GM10847 (cell line): ENCODE results near the gene ASAP3.

Experiments
- POLR2A ChIP-seq: IDR thresholded peaks from 2 replicates; pipeline ENCODE4 v1.6.1; 2011; ENCODE audit not compliant: insufficient read length; ENCODE audit errors: extremely low read depth

Gene ASAP3

GRCh38 chr1:23485002-23485332 lies 988 bp upstream of the ASAP3 start:
- no peak for TF ChIP-seq POLR2A

- TF ChIP-seq POLR2A, result no peak
Measured at GRCh38 chr1:23484253-23485001, 448 bp upstream of the ASAP3 start.

- TF ChIP-seq POLR2A, result no peak
Measured at GRCh38 chr1:23481904-23482303, 2.1 kb downstream of the ASAP3 start.

GRCh38 chr1:23481026-23481597 lies 2.9 kb downstream of the ASAP3 start:
- no peak for TF ChIP-seq POLR2A

- no peak for TF ChIP-seq POLR2A
Measured at GRCh38 chr1:23480187-23481025, 3.6 kb downstream of the ASAP3 start.

GRCh38 chr1:23479666-23479941 lies 4.4 kb downstream of the ASAP3 start:
- TF ChIP-seq POLR2A, result no peak

GRCh38 chr1:23478896-23479665 lies 4.9 kb downstream of the ASAP3 start:
- TF ChIP-seq POLR2A, result no peak

- TF ChIP-seq POLR2A, result no peak
Measured at GRCh38 chr1:23477359-23478144, 6.4 kb downstream of the ASAP3 start.

GRCh38 chr1:23475641-23476040 lies 8.3 kb downstream of the ASAP3 start:
- no peak for TF ChIP-seq POLR2A

GRCh38 chr1:23475134-23475628 lies 8.8 kb downstream of the ASAP3 start:
- TF ChIP-seq POLR2A, result no peak

- no peak for TF ChIP-seq POLR2A
Measured at GRCh38 chr1:23473037-23473800, 10.8 kb downstream of the ASAP3 start.

GRCh38 chr1:23472351-23473036 lies 11.5 kb downstream of the ASAP3 start:
- TF ChIP-seq POLR2A, result no peak

GRCh38 chr1:23471473-23472075 lies 12.4 kb downstream of the ASAP3 start:
- no peak for TF ChIP-seq POLR2A

GRCh38 chr1:23470282-23471070 lies 13.5 kb downstream of the ASAP3 start:
- TF ChIP-seq POLR2A, result no peak
